K562 (cell line): ENCODE data around the gene NLRC3.

ENCODE experiments used
- ATF4 ChIP-seq: fragments of 450-650 bp; formaldehyde crosslinking; IDR thresholded peaks from 2 replicates; pipeline ENCODE4 v1.4.0; 2022; ENCODE audit warnings: mild to moderate bottlenecking, moderate library complexity
- CREM ChIP-seq: IDR thresholded peaks from 2 replicates; pipeline ENCODE4 v1.6.1; 2014; ENCODE audit warnings: antibody characterized with exemption, low read depth
- CTCF ChIP-seq, 3 experiments: IDR thresholded peaks in 2 of 3; conservative IDR thresholded peaks in 1 of 3; 2 replicates each; pipeline ENCODE4 v1.5.1; 2011 to 2012; ENCODE audit warnings: low read length in 3 of 3, mild to moderate bottlenecking in 3 of 3, control low read depth in 2 of 3, improper control_type of control experiment in 1 of 3, inconsistent platforms in 1 of 3, low read depth in 1 of 3, mixed read lengths in 1 of 3, moderate library complexity in 1 of 3; ENCODE audit not compliant: insufficient read depth in 2 of 3
- FOXJ3 ChIP-seq: sonication (generic); formaldehyde crosslinking; IDR thresholded peaks from 2 replicates; pipeline ENCODE4 v1.4.0; 2020; ENCODE audit warnings: mild to moderate bottlenecking, missing genetic modification reagents
- KDM1A ChIP-seq, 2 experiments: fragments of 450-650 bp; IDR thresholded peaks; 2 replicates each; pipeline ENCODE4 v1.6.1; 2016; ENCODE audit warnings: mild to moderate bottlenecking in 2 of 2
- RAD51 ChIP-seq: fragments of 450-650 bp; IDR thresholded peaks from 2 replicates; pipeline ENCODE4 v1.7.1; 2016; ENCODE audit warnings: low read depth, mild to moderate bottlenecking, borderline replicate concordance
- SNRNP70 ChIP-seq: fragments of 200-400 bp; formaldehyde crosslinking; optimal IDR thresholded peaks from 2 replicates; pipeline ENCODE3; 2017; ENCODE audit warnings: low read depth, low read length
- SRF ChIP-seq, 2 experiments: fragments of 250-450, 450-650 bp in 1 of 2; sonication (Bioruptor Pico) in 1 of 2; sonication (generic) in 1 of 2; formaldehyde crosslinking; IDR thresholded peaks; 2 replicates each; pipeline versions ENCODE4 v1.5.0 to v1.5.1; 2020 to 2022; ENCODE audit warnings: mild to moderate bottlenecking in 1 of 2, missing genetic modification reagents in 1 of 2
- TCF7L2 ChIP-seq: fragments of 150-350 bp; IDR thresholded peaks from 2 replicates; pipeline ENCODE4 v1.6.1; 2016; ENCODE audit warnings: low read depth, mild to moderate bottlenecking, low read length, moderate library complexity
- ZNF12 ChIP-seq: sonication (generic); formaldehyde crosslinking; IDR thresholded peaks from 2 replicates; pipeline ENCODE4 v1.4.0; 2020; ENCODE audit warnings: mild to moderate bottlenecking, missing genetic modification reagents

- TF ChIP-seq SNRNP70 (no peak), SRF (CRISPR knock-in tag; IDR thresholded peaks at IDR 0.05) (no peak), CTCF (IDR thresholded peaks at IDR 0.05 in 2 of 3, conservative IDR thresholded peaks at IDR 0.05 in 1 of 3; ENCODE audit: insufficient read depth in 2 of 3, low read depth in 1 of 3, low read length in 3 of 3) (no peak), ZNF12 (CRISPR knock-in tag) (no peak), RAD51 (no peak), FOXJ3 (no peak), ATF4 (CRISPR knock-in tag) (no peak), TCF7L2 (no peak), KDM1A (IDR thresholded peaks at IDR 0.05) (no peak), CREM (no peak)
These were observed 78.2 kb downstream of the NLRC3 start for GRCh38 chr16:3498988-3499387.
